ENCODE results near the gene BBS12. TPM values are rescaled to one million over a fixed set of nuclear protein-coding genes. Genes with fewer than 3 reads are reported as not detected.
"Not testable (repeated sequence)": the region's sequence is repeated elsewhere in the genome, so short reads cannot be mapped to it uniquely, and the experiment has no call there.

BBS12 gene
- total RNA-seq, 4 donors from 2014 or later = 3.0 to 5.7 (median 4.0) TPM

DNA sequence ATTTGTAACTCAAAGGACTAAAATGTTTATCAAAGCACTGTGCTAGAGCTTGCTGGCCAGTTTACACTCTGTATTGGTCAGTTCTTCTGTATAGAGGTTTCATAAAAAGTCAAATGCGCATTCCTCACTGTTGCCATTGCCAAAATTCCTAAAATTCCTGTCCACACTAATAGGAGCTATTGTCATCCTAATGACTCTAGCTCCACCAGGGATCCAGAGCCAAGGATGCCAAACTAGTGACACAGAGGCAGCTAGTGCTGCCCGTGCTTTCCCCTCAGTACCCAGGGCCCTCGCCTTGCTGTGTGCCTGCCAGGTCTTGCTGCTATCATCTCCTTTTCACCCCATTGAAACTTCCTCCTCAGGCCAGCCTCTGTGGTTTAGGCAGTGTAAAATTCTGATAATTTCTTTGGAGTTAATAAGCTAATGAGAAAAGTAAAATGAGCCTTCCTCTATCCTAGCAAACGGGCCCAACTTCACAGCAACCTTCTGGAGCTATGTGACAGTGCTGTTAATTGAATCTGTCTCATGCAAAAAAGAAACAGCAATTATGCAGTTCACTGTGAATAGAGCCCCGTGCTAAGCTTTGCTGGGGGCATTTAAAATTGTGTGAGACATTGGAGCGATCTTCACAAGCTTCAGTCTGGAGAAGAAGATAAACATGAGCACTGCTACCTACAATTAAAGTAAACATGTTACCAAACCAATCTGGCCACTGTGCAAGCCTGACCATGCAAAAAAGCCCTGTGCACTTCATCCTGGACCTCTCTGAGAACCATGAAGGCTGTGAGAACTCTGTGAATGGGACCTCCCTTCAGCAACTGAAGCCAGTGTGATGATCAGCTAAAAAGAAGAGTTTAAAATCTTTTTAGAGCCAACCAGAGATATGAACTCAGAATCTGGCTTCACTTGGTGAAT is 51.1 kb downstream of the BBS12 start:
- Histone ChIP-seq H3K9me3 (no peaks in the 10 kb centered on the region), H3K27ac (replicated peaks in 1 of 4) (peak overlapping the region; percentile 59 to 78 (median 72)), H3K36me3 (no peaks in the 10 kb centered on the region), H3K4me3 (peak overlapping the region in 3 of 4 donors; percentile 0 to 20 (median 17)), H3K4me1 (peaks cover 22 to 39% (median 32%) of the 10 kb centered on the region in 4 donors), H3K27me3 (no peaks in the 10 kb centered on the region)
- intact Hi-C loops (cut with DNase I) = no loop called here
- DNase-seq (ENCODE audit: extremely low spot score) = no peak
- whole genome bisulfite sequencing = 22% methylated on average over 6 of the region's 6 CpGs
- TF ChIP-seq POLR2A (IDR thresholded peaks at IDR 0.05; ENCODE audit: low read depth) = no peak
- no peak for TF ChIP-seq EP300 (IDR thresholded peaks at IDR 0.05)
- no peak for TF ChIP-seq CTCF (IDR thresholded peaks at IDR 0.05)
- TF ChIP-seq POLR2AphosphoS5 (IDR thresholded peaks at IDR 0.05) = peak; percentile 41 to 80

DNA sequence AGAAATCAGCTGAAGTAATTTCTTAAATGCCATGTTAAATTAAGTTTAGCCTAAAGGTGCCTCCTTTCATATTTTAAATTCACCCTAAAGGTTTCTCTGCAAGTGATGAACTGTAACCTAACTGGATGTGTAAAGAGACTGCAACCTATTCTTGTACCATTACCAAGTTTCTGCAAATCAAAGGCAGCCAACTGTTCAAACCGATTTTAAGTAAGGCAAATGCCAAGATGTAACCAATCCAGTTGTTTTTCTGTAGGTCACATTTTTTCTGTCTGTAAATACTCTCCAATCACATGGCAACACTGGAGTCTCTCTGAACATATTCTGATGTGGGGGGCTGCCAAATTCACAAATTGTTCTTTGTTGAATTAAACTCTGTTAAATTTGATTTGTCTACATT is 51.8 kb downstream of the BBS12 start:
- H3K4me3 ChIP-seq = no peak overlapping the region
- H3K27me3 ChIP-seq = no peaks in the 10 kb centered on the region
- no peaks in the 10 kb centered on the region for H3K9me3 ChIP-seq
- intact Hi-C loops (cut with DNase I) = no loop called here
- DNase-seq (ENCODE audit: extremely low spot score) = no peak
- peaks cover 22 to 39% (median 32%) of the 10 kb centered on the region in 4 donors for H3K4me1 ChIP-seq
- peak overlapping the region; percentile 59 to 78 (median 72) for H3K27ac ChIP-seq (replicated peaks in 1 of 4)
- WGBS = 19% methylated on average over 1 of the region's 1 CpG
- TF ChIP-seq POLR2A (IDR thresholded peaks at IDR 0.05; ENCODE audit: low read depth) = no peak
- no peak for TF ChIP-seq EP300 (IDR thresholded peaks at IDR 0.05)
- TF ChIP-seq CTCF (IDR thresholded peaks at IDR 0.05) = no peak
- no peak for TF ChIP-seq POLR2AphosphoS5 (IDR thresholded peaks at IDR 0.05)
- H3K36me3 ChIP-seq = no peaks in the 10 kb centered on the region

GRCh38 chr4:122785099-122785498 is 52.6 kb downstream of the BBS12 start:
- H3K27ac ChIP-seq (replicated peaks in 1 of 4) = no peak overlapping the region
- H3K4me1 ChIP-seq = peaks cover 22 to 39% (median 32%) of the 10 kb centered on the region in 4 donors
- H3K27me3 ChIP-seq = no peaks in the 10 kb centered on the region
- no peak overlapping the region for H3K4me3 ChIP-seq
- H3K36me3 ChIP-seq = no peaks in the 10 kb centered on the region
- intact Hi-C loops (cut with DNase I) = no loop called here
- TF ChIP-seq EP300 (IDR thresholded peaks at IDR 0.05) = no peak
- no peak for TF ChIP-seq POLR2AphosphoS5 (IDR thresholded peaks at IDR 0.05)
- no peak for TF ChIP-seq CTCF (IDR thresholded peaks at IDR 0.05)
- TF ChIP-seq POLR2A (IDR thresholded peaks at IDR 0.05; ENCODE audit: low read depth) = no peak
- 91% methylated on average over 2 of the region's 2 CpGs for WGBS
- no peak for DNase-seq (ENCODE audit: extremely low spot score)
- H3K9me3 ChIP-seq = no peaks in the 10 kb centered on the region

DNA sequence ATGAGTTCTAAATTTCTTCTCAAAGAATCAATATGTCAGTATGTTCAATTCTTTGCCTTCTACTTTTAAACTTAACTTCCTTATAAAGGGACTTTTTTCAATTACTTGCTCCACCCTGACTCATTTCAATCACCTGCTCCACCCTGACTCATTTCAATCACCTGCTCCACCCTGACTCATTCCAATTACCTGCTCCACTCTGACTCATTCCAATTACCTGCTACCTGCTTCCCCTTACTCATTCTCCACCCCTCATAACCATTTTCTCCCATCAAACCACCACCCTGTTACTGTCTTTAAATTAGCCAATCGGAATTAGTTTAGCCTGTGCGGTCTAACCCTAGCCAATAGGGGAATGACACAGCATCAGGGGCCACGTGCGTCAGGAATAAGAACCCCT is 53.8 kb downstream of the BBS12 start:
- H3K4me3 ChIP-seq; H3K27me3 ChIP-seq; H3K27ac ChIP-seq (replicated peaks in 1 of 4); H3K36me3 ChIP-seq; DNase-seq (ENCODE audit: extremely low spot score); intact Hi-C loops (cut with DNase I); H3K9me3 ChIP-seq: not testable (repeated sequence)
- H3K4me1 ChIP-seq = peaks cover 22 to 38% (median 31%) of the 10 kb centered on the region in 4 donors
- 98% methylated on average over 4 of the region's 4 CpGs for WGBS

GRCh38 chr4:122786920-122787319 is 54.4 kb downstream of the BBS12 start:
- H3K27me3 ChIP-seq; H3K9me3 ChIP-seq; DNase-seq (ENCODE audit: extremely low spot score); H3K4me3 ChIP-seq; H3K27ac ChIP-seq (replicated peaks in 1 of 4); H3K36me3 ChIP-seq; intact Hi-C loops (cut with DNase I): not testable (repeated sequence)
- WGBS = 100% methylated on average over 1 of the region's 1 CpG
- peaks cover 22 to 32% (median 26%) of the 10 kb centered on the region in 4 donors for H3K4me1 ChIP-seq

All from esophagus muscularis mucosa (tissue), 4 donors.